Peyer's patch (tissue), 4 donors: ENCODE results near the gene STK10.

Experiments used
- CTCF ChIP-seq, 6 experiments: fragments of 450-650 bp in 4 of 6; fragments of 200-600 bp in 2 of 6; sonication (generic) in 1 of 6; IDR thresholded peaks; one replicate each; pipeline ENCODE4 v1.5.1; 2017 to 2019; ENCODE audit warnings: antibody characterized with exemption in 6 of 6, mild to moderate bottlenecking in 3 of 6, moderate library complexity in 1 of 6
- POLR2A ChIP-seq, 2 donors: fragments of 450-650 bp; IDR thresholded peaks; one replicate each; pipeline ENCODE4 v1.5.1; 2017; ENCODE audit warnings: antibody characterized with exemption in 2 of 2, mild to moderate bottlenecking in 2 of 2, moderate library complexity in 2 of 2

GRCh38 chr5:172153695-172154094, 34.3 kb downstream of the STK10 start:
- TF ChIP-seq POLR2A (IDR thresholded peaks at IDR 0.05) (no peak), CTCF (IDR thresholded peaks at IDR 0.05) (no peak)
